ENCODE measurements around the gene TUBB2A.
"Not testable (repeated sequence)": the region's sequence is repeated elsewhere in the genome, so short reads cannot be mapped to it uniquely, and the experiment has no call there.

The TUBB2A gene

DNA sequence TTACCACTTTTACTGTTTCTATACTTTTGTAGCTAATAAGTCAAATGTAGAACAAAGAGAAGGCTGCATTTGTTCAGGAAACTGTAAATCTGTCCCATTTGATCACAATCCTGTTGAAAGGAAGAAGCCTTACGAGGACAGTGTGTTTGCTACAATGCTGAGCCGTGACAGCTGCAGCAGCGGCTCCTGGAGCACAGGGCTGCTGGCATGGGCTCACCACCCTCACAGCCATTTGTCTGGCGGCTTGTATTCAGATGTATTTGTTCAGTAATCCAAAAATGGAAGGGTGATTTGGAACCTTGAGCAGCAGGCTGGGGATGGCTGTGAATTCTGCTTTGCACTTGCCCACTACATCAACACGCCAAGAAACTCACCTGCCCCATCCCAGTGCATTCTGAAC is 5.7 kb downstream of the TUBB2A start:
- DNase-seq, result no peak

DNA sequence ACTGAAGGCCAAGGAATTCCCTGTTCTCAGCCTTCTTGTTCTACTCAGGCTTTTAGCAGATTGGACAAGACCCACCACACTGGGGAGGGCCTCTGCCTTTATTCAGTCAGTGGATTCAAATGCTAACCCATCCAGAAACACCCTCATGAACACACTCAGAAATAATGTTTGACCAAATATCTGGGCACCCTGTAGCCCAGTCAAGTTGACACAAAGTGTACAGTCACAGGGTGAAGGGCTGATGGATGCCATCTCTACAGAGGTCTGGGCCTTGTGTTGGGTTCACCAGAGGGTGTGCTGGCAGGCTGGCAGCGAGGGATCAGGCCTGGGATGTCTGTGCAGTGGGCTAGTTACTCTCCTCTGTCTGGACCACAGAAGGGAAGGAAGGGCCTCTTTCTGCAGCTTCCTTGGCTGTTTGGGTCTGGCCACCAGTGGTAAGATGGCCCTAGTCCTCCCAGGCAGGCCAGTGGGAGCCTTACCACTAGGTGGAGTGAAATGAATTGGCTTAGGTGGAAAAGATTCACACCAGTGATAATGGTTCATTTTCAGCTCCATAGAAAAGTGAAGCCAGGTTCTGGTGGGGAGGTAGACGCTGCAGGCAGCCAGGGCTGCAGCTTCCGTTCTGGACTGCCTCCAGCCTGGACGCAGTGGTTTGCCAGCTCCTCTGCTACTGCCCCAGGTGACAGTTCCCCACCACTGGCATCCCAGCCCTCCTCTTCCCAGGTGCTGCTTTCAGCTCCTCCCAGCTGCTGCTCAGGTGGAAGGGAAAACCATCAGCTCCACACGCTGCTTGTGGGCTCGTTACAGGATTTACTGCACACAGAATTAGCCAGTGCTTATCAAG is 9.2 kb downstream of the TUBB2A start:
- no peak for DNase-seq

DNA sequence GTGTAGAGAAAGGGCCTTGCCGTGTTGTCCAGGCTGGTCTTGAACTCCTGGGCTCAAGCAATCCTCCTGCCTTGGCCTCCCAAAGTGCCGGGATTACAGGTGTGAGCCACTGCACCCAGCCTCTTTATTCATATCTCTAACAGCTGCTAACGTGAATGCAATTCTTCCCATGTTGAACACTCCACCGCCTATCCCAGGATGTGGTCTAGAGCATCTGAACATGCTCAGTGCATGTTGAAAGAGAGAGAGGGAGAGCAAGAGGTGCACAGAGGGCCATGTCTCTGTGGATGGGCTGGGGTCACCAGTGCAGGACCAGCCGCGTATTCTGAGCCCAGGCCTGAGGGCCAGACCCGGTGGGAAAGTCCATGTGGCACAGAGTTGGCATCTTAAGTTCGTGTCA is 12.8 kb downstream of the TUBB2A start:
- no peak for DNase-seq

- DNase-seq, result no peak
Observed at GRCh38 chr6:3143158-3143557, 14.2 kb downstream of the TUBB2A start.

DNA sequence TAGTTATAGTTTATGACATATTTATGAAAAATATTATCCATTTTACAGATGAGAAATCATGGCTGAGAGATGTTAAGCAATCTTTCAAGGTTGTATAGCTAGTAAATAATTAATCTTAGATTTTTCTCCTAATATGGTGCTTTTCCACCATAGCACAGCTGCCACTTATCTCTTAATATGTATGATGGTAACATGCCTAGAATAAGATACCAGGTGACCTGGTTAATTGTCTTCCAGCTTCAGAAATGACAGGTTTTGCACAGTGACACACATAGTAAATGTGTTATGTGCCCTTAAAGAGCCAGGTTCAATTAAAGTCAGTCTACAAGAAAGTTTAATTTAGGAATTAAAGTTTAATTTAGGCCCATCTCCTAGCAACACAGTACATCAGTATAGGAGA is 14.8 kb downstream of the TUBB2A start:
- no peak for DNase-seq

DNA sequence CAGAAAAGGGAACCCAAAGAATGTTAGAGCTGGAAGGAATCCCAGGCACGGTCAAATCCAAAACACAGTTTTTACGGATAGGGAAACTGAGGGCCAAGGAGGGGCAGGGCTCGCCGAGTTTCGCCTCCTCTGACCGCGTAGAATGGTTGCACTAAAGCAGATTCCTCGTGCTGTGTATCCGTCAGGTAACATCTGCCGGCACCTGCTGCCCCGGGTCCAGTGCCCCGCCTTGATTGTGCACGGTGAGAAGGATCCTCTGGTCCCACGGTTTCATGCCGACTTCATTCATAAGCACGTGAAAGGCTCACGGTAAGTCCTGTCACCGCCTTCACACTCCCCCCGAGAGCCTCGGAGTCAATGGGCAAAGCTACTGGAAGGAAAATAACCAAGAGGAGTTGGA is 17.1 kb downstream of the TUBB2A start:
- DNase-seq, result no peak

GRCh38 chr6:3139090-3139903 is 18.0 kb downstream of the TUBB2A start:
- DNase-seq, result no peak

DNA sequence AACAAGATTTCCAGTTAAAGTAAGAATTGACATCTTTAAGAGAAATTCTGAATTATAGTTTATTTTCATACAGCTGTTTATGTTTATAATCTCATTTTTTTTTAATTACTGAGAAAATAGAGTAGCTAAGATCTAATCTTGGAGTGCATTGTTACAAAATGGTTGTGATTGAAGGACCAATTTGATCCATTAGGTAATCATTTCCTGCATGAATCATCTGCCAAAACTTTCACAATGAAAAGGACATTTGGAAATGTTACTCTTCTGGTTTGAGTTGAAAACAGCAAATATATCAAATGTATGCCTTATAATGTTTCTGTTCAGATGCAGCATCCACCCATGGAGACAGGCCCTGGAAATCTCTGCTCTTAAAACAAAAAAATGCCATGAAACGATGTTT is 19.0 kb downstream of the TUBB2A start:
- no peak for DNase-seq

DNA sequence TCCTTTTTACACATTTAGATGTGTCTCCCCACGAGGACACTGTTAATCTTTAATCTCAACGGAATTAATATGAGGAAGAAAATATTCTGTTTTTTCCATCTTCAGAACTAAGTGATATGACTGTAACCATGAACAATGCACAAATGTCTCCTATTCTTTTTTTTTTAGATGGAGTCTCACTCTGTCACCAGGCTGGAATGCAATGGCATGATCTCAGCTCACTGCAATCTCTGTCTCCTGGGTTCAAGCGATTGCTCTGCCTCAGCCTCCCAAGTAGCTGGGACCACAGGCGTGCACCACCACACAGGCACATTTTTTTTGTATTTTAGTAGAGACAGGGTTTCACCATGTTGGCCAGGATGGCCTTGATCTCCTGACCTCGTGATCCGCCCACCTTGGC is 19.5 kb downstream of the TUBB2A start:
- not testable (repeated sequence) for DNase-seq

GRCh38 chr6:3137057-3137777 is 20.1 kb downstream of the TUBB2A start:
- no peak for DNase-seq

GRCh38 chr6:3136292-3137011 is 20.9 kb downstream of the TUBB2A start:
- DNase-seq, result no peak

DNA sequence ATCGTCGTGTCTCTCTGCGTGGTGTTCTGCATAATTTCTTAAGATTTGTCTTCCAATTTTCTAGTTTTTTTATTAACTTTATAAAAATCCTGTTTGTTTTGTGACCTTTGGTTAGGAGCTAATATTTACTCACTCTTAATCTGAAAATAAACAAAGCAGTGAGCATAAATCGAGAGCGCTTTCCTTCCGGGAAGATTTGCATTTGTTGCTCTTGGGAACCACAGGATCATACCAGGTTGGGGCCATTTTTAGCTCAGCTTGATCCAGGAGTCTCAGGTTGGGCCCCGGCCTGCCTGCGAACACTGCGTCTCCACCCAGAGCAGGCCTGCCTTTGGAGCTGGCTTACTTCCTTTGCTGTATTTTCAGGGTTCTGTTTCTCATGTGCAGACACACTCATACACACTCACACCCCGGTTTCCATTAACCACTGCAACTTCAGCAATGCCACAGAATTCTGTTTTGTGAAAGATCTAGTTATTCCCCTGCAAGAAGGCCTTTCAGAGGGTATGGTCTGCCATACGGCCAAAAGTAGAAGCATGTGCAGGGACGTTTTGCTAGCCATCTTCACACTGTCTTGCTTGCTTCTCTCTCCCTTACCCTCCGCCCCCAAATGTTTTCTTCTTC is 21.6 kb downstream of the TUBB2A start:
- DNase-seq, result no peak

GRCh38 chr6:3133515-3133914 is 23.8 kb downstream of the TUBB2A start:
- DNase-seq, result no peak

DNA sequence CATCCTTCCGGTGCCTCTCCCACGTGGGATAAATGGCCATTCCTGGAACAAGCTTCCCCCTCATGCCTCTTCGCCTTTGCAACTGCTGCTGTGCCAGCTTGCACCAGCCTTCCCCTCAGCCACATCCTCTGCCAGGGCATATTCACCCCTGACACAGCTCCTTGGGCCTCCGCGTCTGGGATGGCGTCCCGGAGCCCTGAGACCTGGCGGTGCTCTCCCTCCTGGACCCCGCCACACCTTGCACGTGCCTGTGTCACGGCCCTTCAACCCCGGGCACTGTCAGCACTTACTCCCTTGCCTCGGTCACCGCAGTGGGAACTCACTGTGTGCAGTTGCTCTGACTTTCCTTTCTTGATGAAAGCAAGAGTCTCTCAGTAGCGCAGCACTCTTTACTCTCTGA is 25.6 kb downstream of the TUBB2A start:
- no peak for DNase-seq

- DNase-seq, result no peak
Observed at GRCh38 chr6:3128356-3129108, 28.8 kb downstream of the TUBB2A start.

DNA sequence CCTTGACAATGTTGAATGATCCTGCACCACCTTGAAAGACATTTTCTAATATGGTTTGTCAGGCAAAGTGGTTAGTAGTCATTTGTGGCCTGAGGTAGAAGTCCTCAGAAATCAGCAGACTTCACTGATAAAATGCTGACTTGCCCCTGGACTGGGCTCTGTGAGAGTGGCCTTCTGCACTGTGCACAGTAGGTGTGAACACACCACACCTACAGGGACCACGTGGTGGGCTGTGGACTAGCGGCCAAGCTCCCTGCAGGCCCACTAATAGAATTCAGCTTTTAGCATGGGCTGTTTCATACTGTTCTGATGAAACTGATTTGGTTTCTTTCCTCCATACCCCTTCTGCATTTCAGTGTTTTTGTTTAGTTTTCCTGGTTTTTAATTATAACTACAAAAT is 31.5 kb downstream of the TUBB2A start:
- no peak for DNase-seq

DNA sequence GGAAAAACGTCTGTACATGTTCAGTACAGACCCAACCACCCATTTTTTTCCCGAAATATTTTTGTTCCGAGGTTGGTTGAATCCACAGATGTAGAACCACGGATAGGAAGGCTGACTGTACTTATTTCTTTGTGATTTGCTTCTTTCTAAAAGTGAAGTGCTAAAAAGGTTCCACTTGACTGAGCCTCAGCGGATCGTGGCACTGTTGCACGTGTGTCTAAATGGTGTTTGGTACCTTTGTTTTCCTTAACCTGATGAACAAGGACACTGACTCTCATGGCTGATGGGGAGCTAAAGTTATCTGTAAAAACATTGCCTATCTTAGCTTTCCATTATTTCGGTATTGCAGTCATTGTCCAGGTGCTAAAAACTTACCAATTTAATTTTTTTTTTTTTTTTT is 32.7 kb downstream of the TUBB2A start:
- DNase-seq, result no peak

DNA sequence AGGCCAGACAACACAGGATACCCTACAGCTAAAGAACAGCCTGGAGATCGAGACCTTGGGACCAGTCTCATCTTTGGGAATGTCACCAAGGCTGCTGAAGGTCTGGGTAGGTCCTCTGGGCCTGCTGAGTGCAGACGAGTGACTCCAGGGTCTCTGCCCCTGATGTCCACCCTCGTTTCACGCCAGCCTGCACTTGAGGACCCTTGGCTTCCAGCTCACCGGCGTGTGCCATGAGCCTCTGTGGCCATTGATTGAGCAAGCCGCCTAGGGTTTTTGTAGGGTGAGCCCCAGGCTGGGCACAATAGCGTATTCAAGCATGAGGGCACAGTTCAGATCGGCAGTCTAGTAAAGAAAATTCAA is 34.5 kb downstream of the TUBB2A start:
- DNase-seq, result no peak

DNA sequence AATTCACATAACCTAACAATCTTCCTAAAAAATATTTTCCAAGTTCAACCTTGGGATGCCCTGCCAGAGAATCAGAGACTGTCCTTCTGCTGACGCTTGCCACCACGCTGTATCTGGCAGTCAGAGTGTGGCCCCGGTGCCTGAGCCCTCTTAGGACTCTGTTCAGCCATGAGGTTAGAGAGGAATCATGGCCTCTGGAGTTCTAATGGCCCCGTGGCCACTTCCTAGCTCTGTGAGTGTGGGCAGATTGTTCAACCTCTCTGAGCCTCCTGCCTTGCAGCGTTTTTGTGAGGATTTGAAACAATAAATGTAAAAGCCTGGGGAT is 36.6 kb downstream of the TUBB2A start:
- DNase-seq, result no peak

DNA sequence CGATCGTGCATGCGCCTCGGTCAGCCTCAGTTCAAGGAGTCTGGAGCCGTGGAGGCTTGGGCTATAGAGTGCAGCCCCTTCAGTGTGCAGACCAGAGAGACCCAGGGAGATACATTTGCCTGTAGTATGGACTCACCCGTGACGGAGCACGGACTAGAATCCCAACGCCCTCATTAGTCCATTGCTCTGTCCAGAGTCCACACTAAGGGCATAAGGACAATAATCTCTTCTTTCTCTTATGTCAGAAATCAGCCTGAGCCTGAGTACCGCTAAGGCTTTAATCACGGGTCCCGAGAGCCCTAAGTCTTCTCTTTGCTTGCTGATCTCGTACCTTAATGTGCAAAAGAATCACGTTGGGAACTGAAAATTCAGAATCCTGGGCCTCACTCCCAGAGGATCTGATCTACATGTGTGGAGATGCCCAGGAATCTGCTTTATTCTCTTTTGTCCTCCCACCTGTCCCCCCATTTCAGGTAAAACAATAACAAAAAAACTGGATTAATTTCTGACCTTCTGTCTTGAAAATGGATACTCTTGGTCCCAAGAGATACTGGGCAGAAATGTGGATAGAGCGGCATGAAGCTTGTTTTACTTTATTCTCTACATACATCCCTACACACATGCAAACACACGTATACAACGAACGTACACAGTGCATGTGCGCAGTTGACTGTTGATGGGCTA is 38.2 kb downstream of the TUBB2A start:
- DNase-seq, result no peak

DNA sequence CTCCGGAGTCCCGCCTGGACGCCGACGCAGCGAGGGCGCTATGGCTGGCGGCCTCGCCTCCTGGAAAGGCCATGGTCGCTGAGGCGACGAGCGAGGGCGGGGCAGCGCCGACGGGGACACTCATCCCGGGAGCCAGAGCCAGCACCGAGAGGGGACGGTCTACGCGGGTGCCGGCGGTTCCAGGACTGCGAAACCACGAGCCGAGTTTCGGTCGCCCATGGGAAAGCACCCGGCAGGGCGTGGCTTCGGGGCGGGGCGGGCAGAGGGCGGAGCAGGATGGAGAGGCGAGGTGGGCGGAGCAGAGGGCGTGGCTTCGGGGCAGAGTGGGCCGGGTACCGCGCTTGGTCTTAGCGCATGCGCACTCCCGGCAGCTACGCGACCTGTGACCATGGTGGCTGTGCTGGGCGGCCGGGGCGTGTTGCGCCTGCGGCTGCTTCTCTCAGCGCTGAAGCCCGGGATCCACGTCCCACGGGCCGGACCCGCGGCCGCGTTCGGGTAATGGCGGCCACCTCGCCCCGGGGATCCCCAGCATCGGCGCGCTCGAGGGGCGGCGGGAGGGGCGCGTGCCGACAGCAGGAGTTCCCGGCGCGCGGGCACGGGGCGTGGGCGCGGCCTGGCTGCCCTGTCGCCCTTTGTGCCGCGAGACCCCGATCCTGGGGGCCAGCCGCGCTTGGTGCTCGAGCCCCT is 38.8 kb downstream of the TUBB2A start, which contains the start of gene BPHL:
Gene BPHL (plus strand): TSS at position 359 of the 687 bp plus-strand sequence. CDS start 30 bp downstream, at position 389.
- peak; percentile 93 for DNase-seq

All from GOT3 (cell line).